ENCODE measurements around the gene GSS. TPM values are rescaled to one million over a fixed set of nuclear protein-coding genes. Genes with fewer than 3 reads are reported as not detected.

The GSS gene
- total RNA-seq, 1 experiment from 2014 or later, result 83.6 TPM

GRCh38 chr20:34979366-34980153, 24.0 kb upstream of the GSS start (continued):
- TF ChIP-seq SRF (IDR thresholded peaks at IDR 0.05; ENCODE audit: low read depth), result no peak
- TF ChIP-seq MAX (IDR thresholded peaks at IDR 0.05), result no peak
- no peak for TF ChIP-seq POLR2AphosphoS5 (IDR thresholded peaks at IDR 0.05; ENCODE audit: low read depth, low read length)
- no peak for TF ChIP-seq POLR2A (IDR thresholded peaks at IDR 0.05; ENCODE audit: borderline replicate concordance, extremely low read depth, insufficient read depth, insufficient read length)
- TF ChIP-seq TCF7L2 (IDR thresholded peaks at IDR 0.05; ENCODE audit: borderline replicate concordance, extremely low read depth, insufficient read depth, insufficient read length), result no peak

DNA sequence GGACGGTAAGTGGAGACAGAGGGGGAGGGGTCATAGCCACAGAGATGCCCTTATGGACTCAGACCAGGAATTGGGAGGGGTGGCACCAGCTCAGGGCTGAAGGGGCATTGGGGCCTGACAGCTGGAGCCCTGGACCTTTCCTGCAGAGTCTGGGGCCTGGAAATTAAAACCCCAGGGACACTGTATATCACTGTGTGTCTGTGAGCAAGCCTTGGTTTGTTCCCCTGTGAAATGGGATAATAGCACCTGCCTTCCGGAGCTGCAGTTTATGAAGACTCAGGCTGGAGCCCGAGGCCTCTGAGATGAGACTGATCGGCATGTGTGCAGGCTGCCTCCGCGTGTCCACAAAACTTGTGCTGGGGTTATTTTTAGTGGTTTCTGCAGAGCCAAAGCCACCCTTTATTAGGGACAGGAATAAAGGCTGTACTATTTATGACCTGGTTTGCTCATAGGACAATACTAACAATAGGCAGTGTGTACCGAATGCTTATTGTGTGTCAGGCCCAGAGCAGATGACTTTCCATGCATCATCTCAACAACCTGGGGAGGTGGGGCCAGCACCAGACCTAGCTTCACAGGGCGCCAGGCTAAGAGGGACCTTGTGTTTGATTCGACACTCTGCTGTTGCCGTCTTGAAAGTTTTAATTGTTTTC, 22.6 kb upstream of the GSS start:
- no peaks in the 10 kb centered on the region for H3K79me2 ChIP-seq (ENCODE audit: insufficient read depth, low read length)
- no peaks in the 10 kb centered on the region for H3K9me2 ChIP-seq (ENCODE audit: insufficient read depth)
- no peaks in the 10 kb centered on the region for H3K9me3 ChIP-seq (ENCODE audit: control insufficient read depth in 1 of 2, insufficient read depth in 1 of 2, low read depth in 1 of 2, low read length in 2 of 2)
- no peak overlapping the region for H3K27ac ChIP-seq (ENCODE audit: low read depth, low read length)
- H3K4me1 ChIP-seq (ENCODE audit: control insufficient read depth in 1 of 2, insufficient read depth in 2 of 2, low read length in 2 of 2), result no peaks in the 10 kb centered on the region
- no peak for ATAC-seq
- H3K27me3 ChIP-seq (ENCODE audit: insufficient read depth, low read length), result peaks cover 4% of the 10 kb centered on the region; the same call in 1 of the 2 replicates
- BruUV-seq (replicated peaks), result no TSS peak
- no peak for TF ChIP-seq ZNF274 (IDR thresholded peaks at IDR 0.05; ENCODE audit: low read depth, low read length)
- no peak for TF ChIP-seq JUND (IDR thresholded peaks at IDR 0.05)
- TF ChIP-seq, protein P1, sequence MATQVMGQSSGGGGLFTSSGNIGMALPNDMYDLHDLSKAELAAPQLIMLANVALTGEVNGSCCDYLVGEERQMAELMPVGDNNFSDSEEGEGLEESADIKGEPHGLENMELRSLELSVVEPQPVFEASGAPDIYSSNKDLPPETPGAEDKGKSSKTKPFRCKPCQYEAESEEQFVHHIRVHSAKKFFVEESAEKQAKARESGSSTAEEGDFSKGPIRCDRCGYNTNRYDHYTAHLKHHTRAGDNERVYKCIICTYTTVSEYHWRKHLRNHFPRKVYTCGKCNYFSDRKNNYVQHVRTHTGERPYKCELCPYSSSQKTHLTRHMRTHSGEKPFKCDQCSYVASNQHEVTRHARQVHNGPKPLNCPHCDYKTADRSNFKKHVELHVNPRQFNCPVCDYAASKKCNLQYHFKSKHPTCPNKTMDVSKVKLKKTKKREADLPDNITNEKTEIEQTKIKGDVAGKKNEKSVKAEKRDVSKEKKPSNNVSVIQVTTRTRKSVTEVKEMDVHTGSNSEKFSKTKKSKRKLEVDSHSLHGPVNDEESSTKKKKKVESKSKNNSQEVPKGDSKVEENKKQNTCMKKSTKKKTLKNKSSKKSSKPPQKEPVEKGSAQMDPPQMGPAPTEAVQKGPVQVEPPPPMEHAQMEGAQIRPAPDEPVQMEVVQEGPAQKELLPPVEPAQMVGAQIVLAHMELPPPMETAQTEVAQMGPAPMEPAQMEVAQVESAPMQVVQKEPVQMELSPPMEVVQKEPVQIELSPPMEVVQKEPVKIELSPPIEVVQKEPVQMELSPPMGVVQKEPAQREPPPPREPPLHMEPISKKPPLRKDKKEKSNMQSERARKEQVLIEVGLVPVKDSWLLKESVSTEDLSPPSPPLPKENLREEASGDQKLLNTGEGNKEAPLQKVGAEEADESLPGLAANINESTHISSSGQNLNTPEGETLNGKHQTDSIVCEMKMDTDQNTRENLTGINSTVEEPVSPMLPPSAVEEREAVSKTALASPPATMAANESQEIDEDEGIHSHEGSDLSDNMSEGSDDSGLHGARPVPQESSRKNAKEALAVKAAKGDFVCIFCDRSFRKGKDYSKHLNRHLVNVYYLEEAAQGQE (IDR thresholded peaks at IDR 0.05; ENCODE audit: low read depth), result no peak
- TF ChIP-seq EGR1 (IDR thresholded peaks at IDR 0.05; ENCODE audit: low read depth), result no peak
- no peak for TF ChIP-seq CEBPB (IDR thresholded peaks at IDR 0.05; ENCODE audit: low read depth)
- no peak for TF ChIP-seq ATF3 (IDR thresholded peaks at IDR 0.05)
- TF ChIP-seq RAD21 (IDR thresholded peaks at IDR 0.05; ENCODE audit: low read depth), result no peak
- no peak for TF ChIP-seq FOSL1 (IDR thresholded peaks at IDR 0.05; ENCODE audit: low read depth)
- no peak for TF ChIP-seq MAX (IDR thresholded peaks at IDR 0.05)
- no peak for TF ChIP-seq EZH2 (IDR thresholded peaks at IDR 0.05)
- no peak for TF ChIP-seq SP1 (IDR thresholded peaks at IDR 0.05; ENCODE audit: low read depth)
- TF ChIP-seq POLR2A (IDR thresholded peaks at IDR 0.05; ENCODE audit: borderline replicate concordance, extremely low read depth, insufficient read depth, insufficient read length), result no peak
- TF ChIP-seq TCF7L2 (IDR thresholded peaks at IDR 0.05; ENCODE audit: borderline replicate concordance, extremely low read depth, insufficient read depth, insufficient read length), result no peak
- no peak overlapping the region for H3K4me2 ChIP-seq (ENCODE audit: low read length)
- no peak overlapping the region for H2AFZ ChIP-seq (ENCODE audit: low read depth, low read length, poor library complexity, severe bottlenecking)
- intact Hi-C loops (cut with micrococcal nuclease), result no loop called here
- no peaks in the 10 kb centered on the region for H4K20me1 ChIP-seq (ENCODE audit: insufficient read depth)
- CTCF ChIA-PET, result no interaction called here
- DNase-seq (ENCODE audit: low read depth, low spot score), result no peak
- POLR2A ChIA-PET, result no interaction called here
- H3K4me3 ChIP-seq (replicated peaks in 1 of 2; ENCODE audit: low read depth in 1 of 2, low read length in 2 of 2), result no peak overlapping the region
- no peaks in the 10 kb centered on the region for H3K36me3 ChIP-seq (ENCODE audit: control insufficient read depth in 1 of 2, insufficient read depth in 2 of 2, low read length in 2 of 2)
- RAD21 ChIA-PET (ENCODE audit: low non-redundant PET in 1 of 2, low total read pairs in 2 of 2, uncharacterized antibody in 2 of 2, unreplicated experiment in 2 of 2), result no interaction called here
- H3K9ac ChIP-seq (ENCODE audit: low read length), result no peak overlapping the region

Measured in HCT116 (cell line).